PFSK-1 (cell line): Measurements from ENCODE around the gene CPSF4L.

Experiments
- FOXP2 ChIP-seq: optimal IDR thresholded peaks from 2 replicates; pipeline ENCODE3; 2011; ENCODE audit warnings: borderline replicate concordance, control low read depth, inconsistent platforms; ENCODE audit not compliant: insufficient read depth; ENCODE audit errors: extremely low read length, extremely low read depth
- POLR2AphosphoS5 ChIP-seq: IDR thresholded peaks from 2 replicates; pipeline ENCODE4 v1.6.1; 2012; ENCODE audit warnings: low read depth, mild to moderate bottlenecking, control low read depth, low read length, moderate library complexity
- SIN3A ChIP-seq: IDR thresholded peaks from 2 replicates; pipeline ENCODE4 v1.6.1; 2012; ENCODE audit warnings: mild to moderate bottlenecking, low read length, moderate library complexity, borderline replicate concordance; ENCODE audit not compliant: insufficient read depth
- TAF1 ChIP-seq: IDR thresholded peaks from 2 replicates; pipeline ENCODE4 v1.6.1; 2012; ENCODE audit warnings: low read length, control low read depth, borderline replicate concordance; ENCODE audit not compliant: insufficient read depth
- TF ChIP-seq, protein P1 (sequence below), 2 experiments: IDR thresholded peaks; 2 replicates each; pipeline versions ENCODE4 v1.6.1 to v1.8.0; 2011 to 2012; ENCODE audit warnings: low read depth in 2 of 2, low read length in 2 of 2, control low read depth in 1 of 2, inconsistent platforms in 1 of 2, mild to moderate bottlenecking in 1 of 2, moderate library complexity in 1 of 2; ENCODE audit not compliant: insufficient read depth in 1 of 2

- TF ChIP-seq POLR2AphosphoS5 = no peak
- TF ChIP-seq SIN3A = no peak
- TF ChIP-seq, protein P1, sequence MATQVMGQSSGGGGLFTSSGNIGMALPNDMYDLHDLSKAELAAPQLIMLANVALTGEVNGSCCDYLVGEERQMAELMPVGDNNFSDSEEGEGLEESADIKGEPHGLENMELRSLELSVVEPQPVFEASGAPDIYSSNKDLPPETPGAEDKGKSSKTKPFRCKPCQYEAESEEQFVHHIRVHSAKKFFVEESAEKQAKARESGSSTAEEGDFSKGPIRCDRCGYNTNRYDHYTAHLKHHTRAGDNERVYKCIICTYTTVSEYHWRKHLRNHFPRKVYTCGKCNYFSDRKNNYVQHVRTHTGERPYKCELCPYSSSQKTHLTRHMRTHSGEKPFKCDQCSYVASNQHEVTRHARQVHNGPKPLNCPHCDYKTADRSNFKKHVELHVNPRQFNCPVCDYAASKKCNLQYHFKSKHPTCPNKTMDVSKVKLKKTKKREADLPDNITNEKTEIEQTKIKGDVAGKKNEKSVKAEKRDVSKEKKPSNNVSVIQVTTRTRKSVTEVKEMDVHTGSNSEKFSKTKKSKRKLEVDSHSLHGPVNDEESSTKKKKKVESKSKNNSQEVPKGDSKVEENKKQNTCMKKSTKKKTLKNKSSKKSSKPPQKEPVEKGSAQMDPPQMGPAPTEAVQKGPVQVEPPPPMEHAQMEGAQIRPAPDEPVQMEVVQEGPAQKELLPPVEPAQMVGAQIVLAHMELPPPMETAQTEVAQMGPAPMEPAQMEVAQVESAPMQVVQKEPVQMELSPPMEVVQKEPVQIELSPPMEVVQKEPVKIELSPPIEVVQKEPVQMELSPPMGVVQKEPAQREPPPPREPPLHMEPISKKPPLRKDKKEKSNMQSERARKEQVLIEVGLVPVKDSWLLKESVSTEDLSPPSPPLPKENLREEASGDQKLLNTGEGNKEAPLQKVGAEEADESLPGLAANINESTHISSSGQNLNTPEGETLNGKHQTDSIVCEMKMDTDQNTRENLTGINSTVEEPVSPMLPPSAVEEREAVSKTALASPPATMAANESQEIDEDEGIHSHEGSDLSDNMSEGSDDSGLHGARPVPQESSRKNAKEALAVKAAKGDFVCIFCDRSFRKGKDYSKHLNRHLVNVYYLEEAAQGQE (IDR thresholded peaks at IDR 0.05; ENCODE audit: insufficient read depth in 1 of 2, low read depth in 2 of 2, low read length in 2 of 2) = no peak
- no peak for TF ChIP-seq TAF1
- no peak for TF ChIP-seq FOXP2
Observed at GRCh38 chr17:73250851-73251640, 10.6 kb downstream of the CPSF4L start.
